Measurements from ENCODE around the gene TMEM131.
"Not testable (repeated sequence)": the region's sequence is repeated elsewhere in the genome, so short reads cannot be mapped to it uniquely, and the experiment has no call there.

Gene TMEM131

GRCh38 chr2:97724501-97724900 is 271.2 kb downstream of the TMEM131 start:
- no peak for DNase-seq (ENCODE audit: low read depth in 2 of 2)

- DNase-seq (ENCODE audit: low read depth in 2 of 2) = no peak
Measured at GRCh38 chr2:97724073-97724410, 271.7 kb downstream of the TMEM131 start.

- no peak for DNase-seq (ENCODE audit: low read depth in 2 of 2)
Measured at GRCh38 chr2:97723156-97724072, 272.3 kb downstream of the TMEM131 start.

GRCh38 chr2:97722227-97722626 is 273.5 kb downstream of the TMEM131 start:
- DNase-seq (ENCODE audit: low read depth in 2 of 2) = no peak

GRCh38 chr2:97720746-97721145 is 275.0 kb downstream of the TMEM131 start:
- DNase-seq (ENCODE audit: low read depth in 2 of 2) = no peak

- DNase-seq (ENCODE audit: low read depth in 2 of 2) = no peak
Measured at GRCh38 chr2:97719362-97720155, 276.2 kb downstream of the TMEM131 start.

- no peak for DNase-seq (ENCODE audit: low read depth in 2 of 2)
Measured at GRCh38 chr2:97718942-97719341, 276.8 kb downstream of the TMEM131 start.

- DNase-seq (ENCODE audit: low read depth in 2 of 2) = peak; percentile 59 to 66
Measured at GRCh38 chr2:97718051-97718882, 277.5 kb downstream of the TMEM131 start.

GRCh38 chr2:97717613-97717995 is 278.1 kb downstream of the TMEM131 start:
- no peak for DNase-seq (ENCODE audit: low read depth in 2 of 2)

- DNase-seq (ENCODE audit: low read depth in 2 of 2) = no peak
Measured at GRCh38 chr2:97716695-97717612, 278.8 kb downstream of the TMEM131 start.

GRCh38 chr2:97715951-97716694 is 279.6 kb downstream of the TMEM131 start:
- no peak for DNase-seq (ENCODE audit: low read depth in 2 of 2)

GRCh38 chr2:97714950-97715652 is 280.6 kb downstream of the TMEM131 start:
- DNase-seq (ENCODE audit: low read depth in 2 of 2) = no peak

GRCh38 chr2:97714084-97714949 is 281.4 kb downstream of the TMEM131 start:
- DNase-seq (ENCODE audit: low read depth in 2 of 2) = no peak

- peak; percentile 50 to 54 for DNase-seq (ENCODE audit: low read depth in 2 of 2)
Measured at GRCh38 chr2:97713296-97714083, 282.3 kb downstream of the TMEM131 start, which contains the start of gene ZAP70. TSS of gene ZAP70 (plus strand) at chr2:97713576. CDS start at chr2:97724037, 10,461 bp downstream.

GRCh38 chr2:97712693-97713295 is 283.0 kb downstream of the TMEM131 start:
- DNase-seq (ENCODE audit: low read depth in 2 of 2) = peak in 1 of 2 donors; percentile 49

GRCh38 chr2:97712175-97712574 is 283.6 kb downstream of the TMEM131 start:
- not testable (repeated sequence) for DNase-seq (ENCODE audit: low read depth in 2 of 2)

- no peak for DNase-seq (ENCODE audit: low read depth in 2 of 2)
Measured at GRCh38 chr2:97711394-97711711, 284.4 kb downstream of the TMEM131 start.
